Tibial nerve (tissue), 4 donors: Measurements from ENCODE around the gene AGBL1.

ENCODE experiments used
- EP300 ChIP-seq, 2 donors: sonication (generic); formaldehyde crosslinking; IDR thresholded peaks; one replicate each; pipeline ENCODE4 v1.6.1; 2017; ENCODE audit warnings: antibody characterized with exemption in 2 of 2, mild to moderate bottlenecking in 1 of 2
- POLR2A ChIP-seq, 2 donors: fragments of 450-650 bp; IDR thresholded peaks; one replicate each; pipeline ENCODE4 v1.6.1; 2017; ENCODE audit warnings: antibody characterized with exemption in 2 of 2, mild to moderate bottlenecking in 2 of 2, moderate library complexity in 2 of 2
- TF ChIP-seq, protein P1 (sequence below), 5 experiments: fragments of 200-600 bp in 3 of 5; fragments of 450-650 bp in 2 of 5; sonication (generic) in 3 of 5; IDR thresholded peaks; one replicate each; pipeline ENCODE4 v1.5.1; 2016 to 2019; ENCODE audit warnings: antibody characterized with exemption in 5 of 5, mild to moderate bottlenecking in 3 of 5, moderate library complexity in 2 of 5

DNA sequence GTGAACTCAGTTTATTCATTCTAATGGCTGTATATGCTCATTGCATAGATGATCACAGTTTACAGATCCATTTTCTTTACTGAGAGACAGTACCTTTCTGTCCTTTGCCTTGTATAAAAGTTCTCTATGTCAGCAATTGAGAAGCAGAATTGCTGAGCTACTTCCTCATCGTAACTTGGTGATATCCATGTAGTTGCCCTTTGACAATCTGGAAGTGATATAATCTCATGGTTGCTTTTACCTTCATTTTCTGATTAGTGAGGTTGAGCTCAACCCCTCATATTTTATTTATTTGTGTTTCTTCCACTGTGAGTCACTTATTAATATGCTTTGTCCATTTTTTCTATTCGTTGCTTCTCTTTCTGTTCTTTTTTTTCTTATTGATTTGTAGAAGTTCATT is 696.5 kb downstream of the AGBL1 start:
- TF ChIP-seq, protein P1, sequence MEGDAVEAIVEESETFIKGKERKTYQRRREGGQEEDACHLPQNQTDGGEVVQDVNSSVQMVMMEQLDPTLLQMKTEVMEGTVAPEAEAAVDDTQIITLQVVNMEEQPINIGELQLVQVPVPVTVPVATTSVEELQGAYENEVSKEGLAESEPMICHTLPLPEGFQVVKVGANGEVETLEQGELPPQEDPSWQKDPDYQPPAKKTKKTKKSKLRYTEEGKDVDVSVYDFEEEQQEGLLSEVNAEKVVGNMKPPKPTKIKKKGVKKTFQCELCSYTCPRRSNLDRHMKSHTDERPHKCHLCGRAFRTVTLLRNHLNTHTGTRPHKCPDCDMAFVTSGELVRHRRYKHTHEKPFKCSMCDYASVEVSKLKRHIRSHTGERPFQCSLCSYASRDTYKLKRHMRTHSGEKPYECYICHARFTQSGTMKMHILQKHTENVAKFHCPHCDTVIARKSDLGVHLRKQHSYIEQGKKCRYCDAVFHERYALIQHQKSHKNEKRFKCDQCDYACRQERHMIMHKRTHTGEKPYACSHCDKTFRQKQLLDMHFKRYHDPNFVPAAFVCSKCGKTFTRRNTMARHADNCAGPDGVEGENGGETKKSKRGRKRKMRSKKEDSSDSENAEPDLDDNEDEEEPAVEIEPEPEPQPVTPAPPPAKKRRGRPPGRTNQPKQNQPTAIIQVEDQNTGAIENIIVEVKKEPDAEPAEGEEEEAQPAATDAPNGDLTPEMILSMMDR (IDR thresholded peaks at IDR 0.05): no peak
- no peak for TF ChIP-seq EP300 (IDR thresholded peaks at IDR 0.05)
- no peak for TF ChIP-seq POLR2A (IDR thresholded peaks at IDR 0.05)
